ENCODE results near the gene CSK. TPM values are rescaled to one million over a fixed set of nuclear protein-coding genes. Genes with fewer than 3 reads are reported as not detected.

The CSK gene
- polyA plus RNA-seq, 1 of the 3 experiments (the other 2 are of a cell fraction), result 53.1 TPM

DNA sequence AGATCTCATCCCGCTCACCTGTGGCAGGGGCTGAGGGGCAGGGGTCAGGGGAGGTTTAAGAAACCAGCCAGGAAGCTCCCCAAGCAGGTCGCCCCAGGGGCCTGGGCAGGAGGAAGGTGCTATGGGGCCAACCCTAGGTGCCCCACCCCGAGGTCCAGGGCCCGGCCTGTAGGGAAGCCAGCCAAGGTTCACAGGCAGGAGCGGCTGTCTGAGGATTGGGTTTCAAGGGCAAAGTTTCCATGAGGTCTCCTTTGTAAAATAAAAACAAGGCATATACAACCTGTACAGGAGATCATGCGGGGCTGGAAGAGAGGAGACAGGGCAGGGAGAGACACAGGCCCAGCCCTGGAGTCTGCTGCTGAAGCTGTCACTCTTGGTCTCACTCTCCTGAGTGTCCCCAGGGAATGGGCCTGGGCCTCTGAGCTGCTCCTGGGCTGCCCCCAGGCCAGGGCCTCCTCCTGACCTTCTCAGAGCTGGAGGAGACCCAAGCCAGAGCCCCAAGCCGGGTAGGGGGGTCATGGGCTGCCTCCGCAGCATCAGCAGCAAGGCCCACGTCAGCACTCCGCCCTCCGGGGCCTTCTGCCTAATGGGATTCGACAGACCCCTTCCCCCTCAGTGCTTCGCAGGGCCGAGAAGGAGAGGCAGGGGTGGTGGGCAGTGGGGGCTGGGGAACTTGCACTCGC is 50.1 kb downstream of the CSK start (continued):
- TF ChIP-seq, protein P1, sequence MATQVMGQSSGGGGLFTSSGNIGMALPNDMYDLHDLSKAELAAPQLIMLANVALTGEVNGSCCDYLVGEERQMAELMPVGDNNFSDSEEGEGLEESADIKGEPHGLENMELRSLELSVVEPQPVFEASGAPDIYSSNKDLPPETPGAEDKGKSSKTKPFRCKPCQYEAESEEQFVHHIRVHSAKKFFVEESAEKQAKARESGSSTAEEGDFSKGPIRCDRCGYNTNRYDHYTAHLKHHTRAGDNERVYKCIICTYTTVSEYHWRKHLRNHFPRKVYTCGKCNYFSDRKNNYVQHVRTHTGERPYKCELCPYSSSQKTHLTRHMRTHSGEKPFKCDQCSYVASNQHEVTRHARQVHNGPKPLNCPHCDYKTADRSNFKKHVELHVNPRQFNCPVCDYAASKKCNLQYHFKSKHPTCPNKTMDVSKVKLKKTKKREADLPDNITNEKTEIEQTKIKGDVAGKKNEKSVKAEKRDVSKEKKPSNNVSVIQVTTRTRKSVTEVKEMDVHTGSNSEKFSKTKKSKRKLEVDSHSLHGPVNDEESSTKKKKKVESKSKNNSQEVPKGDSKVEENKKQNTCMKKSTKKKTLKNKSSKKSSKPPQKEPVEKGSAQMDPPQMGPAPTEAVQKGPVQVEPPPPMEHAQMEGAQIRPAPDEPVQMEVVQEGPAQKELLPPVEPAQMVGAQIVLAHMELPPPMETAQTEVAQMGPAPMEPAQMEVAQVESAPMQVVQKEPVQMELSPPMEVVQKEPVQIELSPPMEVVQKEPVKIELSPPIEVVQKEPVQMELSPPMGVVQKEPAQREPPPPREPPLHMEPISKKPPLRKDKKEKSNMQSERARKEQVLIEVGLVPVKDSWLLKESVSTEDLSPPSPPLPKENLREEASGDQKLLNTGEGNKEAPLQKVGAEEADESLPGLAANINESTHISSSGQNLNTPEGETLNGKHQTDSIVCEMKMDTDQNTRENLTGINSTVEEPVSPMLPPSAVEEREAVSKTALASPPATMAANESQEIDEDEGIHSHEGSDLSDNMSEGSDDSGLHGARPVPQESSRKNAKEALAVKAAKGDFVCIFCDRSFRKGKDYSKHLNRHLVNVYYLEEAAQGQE (IDR thresholded peaks at IDR 0.05; ENCODE audit: low read depth, low read length), result no peak
- no peak for TF ChIP-seq RXRA (IDR thresholded peaks at IDR 0.05; ENCODE audit: borderline replicate concordance, low read depth)

DNA sequence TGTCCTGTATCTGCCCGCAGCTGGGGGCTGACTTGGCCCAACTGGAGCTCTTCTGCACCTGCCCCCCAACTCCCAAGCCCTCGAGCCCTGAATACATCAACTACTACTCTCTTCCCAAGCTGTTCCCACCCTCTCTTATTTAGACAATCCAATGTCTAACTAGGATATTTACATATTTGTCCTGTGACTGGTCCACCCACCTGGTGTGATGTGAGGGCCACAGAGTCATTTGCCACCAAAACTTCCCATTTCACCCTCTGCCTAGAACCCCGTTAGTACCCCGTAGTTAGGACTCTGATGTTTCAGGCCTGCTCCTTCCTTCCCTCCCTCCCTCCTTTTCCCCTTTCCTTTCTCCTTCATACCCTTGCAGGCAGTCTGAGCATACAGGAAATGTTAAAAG is 50.9 kb downstream of the CSK start:
- Histone ChIP-seq H3K79me2 (ENCODE audit: insufficient read depth) (no peaks in the 10 kb centered on the region), H3K4me3 (ENCODE audit: low read depth in 2 of 2, low read length in 1 of 2) (no peak overlapping the region), H2AFZ (ENCODE audit: low read depth) (no peak overlapping the region), H3K27me3 (ENCODE audit: insufficient read depth) (peaks cover 1% of the 10 kb centered on the region; the same call in 1 of the 2 replicates), H3K4me2 (no peak overlapping the region), H3K9me3 (no peaks in the 10 kb centered on the region), H3K27ac (ENCODE audit: low read depth in 2 of 2, low read length in 1 of 2) (no peak overlapping the region), H3K9me2 (no peaks in the 10 kb centered on the region), H3K4me1 (ENCODE audit: control insufficient read depth in 1 of 2, insufficient read depth in 2 of 2, low read depth in 1 of 2, low read length in 1 of 2) (peaks cover 0 to 16% of the 10 kb centered on the region in 2 experiments; a peak in 1 of 4 replicates), H3K36me3 (replicated peaks in 1 of 2; ENCODE audit: control insufficient read depth in 1 of 2, insufficient read depth in 2 of 2, low read length in 1 of 2) (peaks cover 0 to 7% of the 10 kb centered on the region in 2 experiments), H3K9ac (no peak overlapping the region), H4K20me1 (ENCODE audit: insufficient read depth) (no peaks in the 10 kb centered on the region), H3F3A (replicated peaks; ENCODE audit: insufficient read depth) (no peaks in the 10 kb centered on the region)
- TF ChIP-seq, protein P2, sequence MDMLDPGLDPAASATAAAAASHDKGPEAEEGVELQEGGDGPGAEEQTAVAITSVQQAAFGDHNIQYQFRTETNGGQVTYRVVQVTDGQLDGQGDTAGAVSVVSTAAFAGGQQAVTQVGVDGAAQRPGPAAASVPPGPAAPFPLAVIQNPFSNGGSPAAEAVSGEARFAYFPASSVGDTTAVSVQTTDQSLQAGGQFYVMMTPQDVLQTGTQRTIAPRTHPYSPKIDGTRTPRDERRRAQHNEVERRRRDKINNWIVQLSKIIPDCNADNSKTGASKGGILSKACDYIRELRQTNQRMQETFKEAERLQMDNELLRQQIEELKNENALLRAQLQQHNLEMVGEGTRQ (IDR thresholded peaks at IDR 0.05; ENCODE audit: borderline replicate concordance, low read depth, low read length), result no peak
- no peak for TF ChIP-seq RCOR1 (IDR thresholded peaks at IDR 0.05; ENCODE audit: low read length)
- TF ChIP-seq, protein P3, sequence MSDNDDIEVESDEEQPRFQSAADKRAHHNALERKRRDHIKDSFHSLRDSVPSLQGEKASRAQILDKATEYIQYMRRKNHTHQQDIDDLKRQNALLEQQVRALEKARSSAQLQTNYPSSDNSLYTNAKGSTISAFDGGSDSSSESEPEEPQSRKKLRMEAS (IDR thresholded peaks at IDR 0.05; ENCODE audit: low read depth), result no peak
- no peak for TF ChIP-seq EZH2phosphoT487 (IDR thresholded peaks at IDR 0.05; ENCODE audit: borderline replicate concordance, low read depth)
- TF ChIP-seq, protein P4, sequence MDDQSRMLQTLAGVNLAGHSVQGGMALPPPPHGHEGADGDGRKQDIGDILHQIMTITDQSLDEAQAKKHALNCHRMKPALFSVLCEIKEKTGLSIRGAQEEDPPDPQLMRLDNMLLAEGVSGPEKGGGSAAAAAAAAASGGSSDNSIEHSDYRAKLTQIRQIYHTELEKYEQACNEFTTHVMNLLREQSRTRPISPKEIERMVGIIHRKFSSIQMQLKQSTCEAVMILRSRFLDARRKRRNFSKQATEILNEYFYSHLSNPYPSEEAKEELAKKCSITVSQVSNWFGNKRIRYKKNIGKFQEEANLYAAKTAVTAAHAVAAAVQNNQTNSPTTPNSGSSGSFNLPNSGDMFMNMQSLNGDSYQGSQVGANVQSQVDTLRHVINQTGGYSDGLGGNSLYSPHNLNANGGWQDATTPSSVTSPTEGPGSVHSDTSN (IDR thresholded peaks at IDR 0.05), result no peak
- TF ChIP-seq, protein P5, sequence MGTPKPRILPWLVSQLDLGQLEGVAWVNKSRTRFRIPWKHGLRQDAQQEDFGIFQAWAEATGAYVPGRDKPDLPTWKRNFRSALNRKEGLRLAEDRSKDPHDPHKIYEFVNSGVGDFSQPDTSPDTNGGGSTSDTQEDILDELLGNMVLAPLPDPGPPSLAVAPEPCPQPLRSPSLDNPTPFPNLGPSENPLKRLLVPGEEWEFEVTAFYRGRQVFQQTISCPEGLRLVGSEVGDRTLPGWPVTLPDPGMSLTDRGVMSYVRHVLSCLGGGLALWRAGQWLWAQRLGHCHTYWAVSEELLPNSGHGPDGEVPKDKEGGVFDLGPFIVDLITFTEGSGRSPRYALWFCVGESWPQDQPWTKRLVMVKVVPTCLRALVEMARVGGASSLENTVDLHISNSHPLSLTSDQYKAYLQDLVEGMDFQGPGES (IDR thresholded peaks at IDR 0.05; ENCODE audit: low read depth, low read length), result no peak
- no peak for TF ChIP-seq TCF12 (IDR thresholded peaks at IDR 0.05)
- TF ChIP-seq RAD21 (IDR thresholded peaks at IDR 0.05; ENCODE audit: low read length), result no peak
- no peak for TF ChIP-seq SMC3 (IDR thresholded peaks at IDR 0.05; ENCODE audit: low read depth, low read length)
- TF ChIP-seq TEAD4 (IDR thresholded peaks at IDR 0.05; ENCODE audit: borderline replicate concordance, insufficient read depth), result no peak
- TF ChIP-seq TAF1 (IDR thresholded peaks at IDR 0.05; ENCODE audit: borderline replicate concordance, low read depth, low read length), result no peak
- no peak for TF ChIP-seq MXI1 (IDR thresholded peaks at IDR 0.05; ENCODE audit: low read depth, low read length)
- TF ChIP-seq YY1 (IDR thresholded peaks at IDR 0.05; ENCODE audit: low read depth), result no peak
- ChIA-PET POLR2A (interaction anchor here (1.0 kb wide), 1 partner anchor 65 kb away, joined by 3 read pairs; no protein-coding TSS in a partner anchor), CTCF (interaction anchor here (1.2 to 10.2 kb wide), 5 partner anchors 16 to 197 kb away, joined by 3 to 82 read pairs (median 6); no protein-coding TSS in a partner anchor)
- no peak for DNase-seq
- 57% methylated on average over 4 of the region's 4 CpGs for WGBS (ENCODE audit: low lambda C conversion rate)
